Mucosa of stomach (tissue), 1 donor: ENCODE data around the gene DUOX2.

Experiments
- H3K27me3 ChIP-seq: one replicate; pipeline ENCODE4 v1.7.0; 2013; ENCODE audit warnings: mild to moderate bottlenecking, low read length; ENCODE audit not compliant: control insufficient read depth, insufficient read depth
- H3K36me3 ChIP-seq: one replicate; pipeline ENCODE4 v1.7.0; 2013; ENCODE audit warnings: low read length; ENCODE audit not compliant: control insufficient read depth, insufficient read depth
- H3K4me1 ChIP-seq: one replicate; pipeline ENCODE4 v1.7.0; 2013; ENCODE audit warnings: mild to moderate bottlenecking, low read length; ENCODE audit not compliant: control insufficient read depth, insufficient read depth
- H3K4me3 ChIP-seq: one replicate; pipeline ENCODE4 v1.7.0; 2013; ENCODE audit warnings: low read length
- H3K9ac ChIP-seq: one replicate; pipeline ENCODE4 v1.7.0; 2013; ENCODE audit warnings: mild to moderate bottlenecking, low read length, moderate library complexity
- H3K9me3 ChIP-seq: one replicate; pipeline ENCODE4 v1.7.0; 2013; ENCODE audit warnings: mild to moderate bottlenecking, low read length, moderate library complexity; ENCODE audit not compliant: control insufficient read depth
- donor health status: Pancreatic carcinoma.

Gene DUOX2

DNA sequence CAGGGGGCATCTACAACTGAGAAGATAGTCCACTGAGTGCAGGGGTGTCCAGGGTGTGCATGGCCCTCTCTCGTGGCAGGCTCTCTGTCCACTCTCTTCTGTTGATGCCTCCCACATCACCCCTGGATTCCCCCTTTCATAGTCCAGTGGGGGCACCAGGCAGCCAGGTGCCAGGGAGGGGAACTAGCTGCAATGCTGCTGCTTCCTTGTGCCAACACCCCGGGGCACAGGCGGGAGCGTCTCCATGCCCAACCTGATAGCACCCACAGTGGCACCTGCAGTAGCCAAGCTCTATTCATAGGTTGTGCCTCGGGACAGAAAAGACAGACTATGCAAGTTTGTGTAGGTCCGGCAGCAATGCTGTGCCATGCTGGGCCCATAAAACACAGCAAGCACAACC is 11.7 kb downstream of the DUOX2 start:
- Histone ChIP-seq H3K4me3 (no peak overlapping the region), H3K36me3 (no peaks in the 10 kb centered on the region)

DNA sequence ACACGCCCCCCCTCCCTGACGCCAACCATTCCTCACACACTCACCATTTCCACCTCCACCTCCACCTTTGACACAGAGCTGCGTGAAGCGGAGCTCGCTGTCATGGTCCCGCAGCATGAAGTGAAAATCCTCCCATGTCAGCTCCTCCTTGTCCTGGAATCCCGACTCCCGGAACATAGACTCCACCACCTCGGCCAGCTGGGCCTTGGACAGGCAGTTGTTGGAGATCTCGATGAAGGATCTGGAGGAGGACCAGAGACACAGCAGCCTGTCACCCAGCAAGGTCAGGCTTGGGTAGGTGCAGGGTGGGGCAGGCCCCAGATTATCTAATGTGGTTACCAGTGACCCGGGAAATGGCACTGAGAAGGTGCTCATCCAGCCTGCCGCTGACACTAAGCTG is 12.2 kb downstream of the DUOX2 start:
- Histone ChIP-seq H3K36me3 (no peaks in the 10 kb centered on the region), H3K4me3 (no peak overlapping the region), H3K9ac (no peak overlapping the region), H3K4me1 (peaks cover 40% of the 10 kb centered on the region), H3K27me3 (no peaks in the 10 kb centered on the region), H3K9me3 (no peaks in the 10 kb centered on the region)

More for the DNA sequence above, 11.7 kb downstream of the DUOX2 start:
- H3K4me1 ChIP-seq = peaks cover 35% of the 10 kb centered on the region
- peaks cover 4% of the 10 kb centered on the region for H3K27me3 ChIP-seq
- H3K9ac ChIP-seq = no peak overlapping the region
- H3K9me3 ChIP-seq = no peaks in the 10 kb centered on the region

DNA sequence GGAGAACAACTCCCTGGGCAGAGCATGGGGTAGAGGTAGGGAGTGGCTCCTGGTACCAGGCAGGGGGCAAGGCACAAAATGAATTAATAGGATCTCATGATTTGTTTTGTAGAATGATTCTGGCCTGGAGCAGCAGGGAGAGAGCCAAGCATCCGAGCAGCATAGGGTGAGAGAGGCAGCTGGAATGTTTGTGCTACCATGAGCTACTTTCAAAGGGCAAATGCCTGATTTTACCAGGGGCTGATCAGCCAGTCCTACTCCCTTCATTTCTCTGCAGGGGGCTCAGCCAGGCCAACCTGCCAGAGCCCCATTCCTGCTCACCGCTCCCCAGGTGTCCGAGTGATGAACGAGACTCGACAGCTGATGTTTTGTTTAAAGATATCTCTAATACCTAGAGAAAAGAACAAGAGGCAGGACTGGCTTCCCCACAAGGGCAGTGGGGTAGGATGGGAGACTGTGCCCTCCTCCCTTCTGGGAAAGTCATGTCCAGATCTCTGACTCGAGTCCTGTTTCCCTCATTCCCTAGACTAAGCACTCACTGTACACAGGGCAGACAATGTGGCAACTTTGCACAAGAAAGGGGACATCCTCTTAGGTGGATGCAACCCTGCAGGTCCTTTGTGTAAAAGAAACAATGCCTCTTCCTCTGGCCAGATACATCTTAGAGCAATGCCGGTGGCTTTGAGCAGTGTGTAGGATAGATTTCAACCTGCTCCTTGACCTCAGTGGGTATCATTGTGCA is 12.9 kb downstream of the DUOX2 start:
- H3K36me3 ChIP-seq = no peaks in the 10 kb centered on the region
- peaks cover 40% of the 10 kb centered on the region for H3K4me1 ChIP-seq
- no peaks in the 10 kb centered on the region for H3K9me3 ChIP-seq
- no peaks in the 10 kb centered on the region for H3K27me3 ChIP-seq
- H3K4me3 ChIP-seq = no peak overlapping the region
- no peak overlapping the region for H3K9ac ChIP-seq

DNA sequence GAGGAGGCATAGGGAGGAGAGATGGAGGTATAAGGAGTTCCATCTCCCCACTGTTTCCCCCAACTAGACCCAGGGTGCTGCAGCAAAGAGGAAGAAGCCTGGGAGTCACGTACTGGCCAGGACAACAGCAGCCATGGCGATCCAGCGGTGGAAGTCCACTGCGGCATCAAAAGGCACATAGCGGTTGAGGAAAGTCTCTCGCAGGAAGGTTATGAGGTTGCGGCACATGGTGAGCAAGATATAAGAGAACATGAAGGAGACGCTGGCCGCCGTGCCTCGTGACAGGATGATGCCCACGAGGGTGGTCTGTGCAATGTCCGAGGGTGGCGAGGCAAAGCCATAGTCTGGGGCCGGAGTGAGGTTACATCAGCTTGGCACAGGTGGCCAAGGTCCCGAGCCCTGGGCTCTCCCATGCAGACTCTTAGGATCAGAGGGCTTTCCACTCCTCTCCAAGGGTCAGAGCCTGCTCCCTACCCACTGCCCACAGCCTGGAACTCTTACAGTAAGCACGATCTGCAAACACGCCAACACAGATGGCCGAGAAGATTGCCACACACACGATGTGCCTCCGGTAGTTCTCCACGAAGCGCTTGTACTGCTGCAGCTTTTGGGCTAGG is 14.3 kb downstream of the DUOX2 start:
- no peaks in the 10 kb centered on the region for H3K27me3 ChIP-seq
- no peak overlapping the region for H3K4me3 ChIP-seq
- H3K4me1 ChIP-seq = peaks cover 30% of the 10 kb centered on the region
- no peaks in the 10 kb centered on the region for H3K36me3 ChIP-seq
- H3K9me3 ChIP-seq = no peaks in the 10 kb centered on the region
- H3K9ac ChIP-seq = no peak overlapping the region

DNA sequence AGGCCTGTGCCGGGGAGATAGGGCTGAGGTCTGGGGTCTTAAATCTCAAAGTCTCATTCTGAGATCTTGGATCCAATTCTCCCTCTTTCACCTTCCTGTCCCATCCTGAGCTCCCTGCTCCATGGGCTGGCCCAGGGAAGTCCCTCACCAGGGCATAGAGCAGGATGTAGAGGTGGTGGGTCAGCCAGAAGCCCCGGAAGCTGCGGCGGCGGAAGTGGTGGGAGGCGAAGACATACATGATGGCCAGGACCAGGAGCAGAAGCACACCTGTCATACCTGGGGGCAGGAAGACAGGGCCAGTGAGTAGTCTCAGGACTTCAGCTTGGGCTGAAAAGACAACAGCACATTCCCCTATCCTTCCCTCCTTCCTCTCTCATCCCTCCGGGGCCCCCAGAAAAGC is 16.5 kb downstream of the DUOX2 start:
- H3K36me3 ChIP-seq = no peaks in the 10 kb centered on the region
- no peaks in the 10 kb centered on the region for H3K9me3 ChIP-seq
- H3K4me1 ChIP-seq = peaks cover 19% of the 10 kb centered on the region
- no peak overlapping the region for H3K9ac ChIP-seq
- no peak overlapping the region for H3K4me3 ChIP-seq
- no peaks in the 10 kb centered on the region for H3K27me3 ChIP-seq

DNA sequence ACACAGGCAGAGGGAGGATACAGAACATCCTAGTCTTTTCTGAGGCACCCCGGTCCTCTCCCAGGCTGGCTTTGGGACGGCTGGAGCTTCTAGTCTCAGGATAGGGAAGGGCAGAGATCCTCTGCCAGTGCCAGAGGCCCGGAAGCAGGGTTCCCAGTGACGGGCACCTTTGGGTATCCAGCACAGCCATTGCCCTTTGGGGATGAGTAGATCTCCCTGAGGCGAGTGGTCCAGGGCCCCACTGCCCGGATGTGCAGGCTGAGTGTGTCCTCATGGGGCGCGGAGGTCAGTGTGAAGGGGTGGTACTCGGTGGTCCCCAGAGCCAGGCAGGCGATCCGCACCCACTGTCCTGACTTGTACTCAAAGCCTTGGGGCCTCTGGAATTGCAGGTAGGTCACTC is 18.3 kb downstream of the DUOX2 start:
- Histone ChIP-seq H3K27me3 (no peaks in the 10 kb centered on the region), H3K4me1 (peaks cover 15% of the 10 kb centered on the region), H3K36me3 (no peaks in the 10 kb centered on the region), H3K4me3 (no peak overlapping the region), H3K9me3 (no peaks in the 10 kb centered on the region), H3K9ac (no peak overlapping the region)

DNA sequence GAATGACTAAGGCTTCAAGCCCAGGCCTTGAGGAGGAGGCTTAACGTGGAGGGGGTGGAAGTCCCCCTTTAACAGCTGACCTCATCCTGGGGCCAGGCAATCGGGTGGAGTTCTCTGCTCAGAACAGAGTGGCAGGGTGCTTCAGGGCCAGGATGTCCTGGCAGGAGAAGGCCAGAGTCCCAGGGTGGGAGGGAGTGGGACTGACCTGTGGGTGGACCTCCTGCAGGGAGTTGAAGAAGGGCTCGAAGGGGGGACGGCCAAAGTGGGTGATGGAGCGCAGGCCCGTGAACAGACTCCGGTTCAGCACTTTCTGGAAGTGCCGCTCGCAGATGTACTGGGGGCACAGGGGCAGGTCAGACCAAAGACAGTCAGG is 19.6 kb downstream of the DUOX2 start:
- H3K27me3 ChIP-seq = no peaks in the 10 kb centered on the region
- H3K4me1 ChIP-seq = peaks cover 15% of the 10 kb centered on the region
- no peak overlapping the region for H3K9ac ChIP-seq
- no peak overlapping the region for H3K4me3 ChIP-seq
- H3K9me3 ChIP-seq = no peaks in the 10 kb centered on the region
- H3K36me3 ChIP-seq = no peaks in the 10 kb centered on the region

DNA sequence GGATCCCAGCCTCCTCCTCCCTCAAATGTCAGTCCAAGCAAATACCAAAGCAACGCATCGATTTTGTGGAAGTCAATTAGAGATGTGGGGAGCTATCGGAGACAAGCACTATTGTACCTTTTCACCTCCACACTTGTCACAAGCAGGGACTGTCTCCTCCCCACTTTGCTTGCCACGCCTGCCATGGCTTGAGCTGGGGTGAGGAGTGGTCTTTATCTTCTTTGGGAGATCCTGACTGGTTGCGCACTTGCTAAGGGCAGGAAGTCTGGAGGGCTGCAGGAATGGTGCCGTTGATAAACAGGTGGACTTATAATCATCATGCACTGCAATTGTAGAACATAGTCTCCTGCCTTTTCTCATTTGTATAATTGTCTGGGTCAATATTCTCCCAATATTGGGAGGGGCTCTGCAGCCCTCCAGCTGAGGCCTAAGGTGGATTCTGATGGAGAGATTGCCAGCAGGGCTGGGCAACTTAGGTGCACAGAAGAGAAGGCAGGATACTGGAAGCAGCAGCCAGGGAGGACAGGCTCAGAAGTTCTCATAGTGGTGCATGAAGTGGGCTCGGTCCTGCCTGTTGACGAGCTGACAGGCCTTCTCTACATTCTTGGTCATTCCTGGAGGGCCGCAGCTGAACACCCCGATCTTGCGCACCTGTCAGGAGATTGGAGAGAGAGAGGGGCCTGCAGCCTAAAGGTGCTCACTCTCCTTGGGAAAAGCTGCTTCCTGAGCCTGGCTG is 20.2 kb downstream of the DUOX2 start:
- Histone ChIP-seq H3K9me3 (no peaks in the 10 kb centered on the region), H3K4me1 (peaks cover 18% of the 10 kb centered on the region), H3K36me3 (no peaks in the 10 kb centered on the region), H3K9ac (no peak overlapping the region), H3K4me3 (no peak overlapping the region), H3K27me3 (peaks cover 3% of the 10 kb centered on the region)

DNA sequence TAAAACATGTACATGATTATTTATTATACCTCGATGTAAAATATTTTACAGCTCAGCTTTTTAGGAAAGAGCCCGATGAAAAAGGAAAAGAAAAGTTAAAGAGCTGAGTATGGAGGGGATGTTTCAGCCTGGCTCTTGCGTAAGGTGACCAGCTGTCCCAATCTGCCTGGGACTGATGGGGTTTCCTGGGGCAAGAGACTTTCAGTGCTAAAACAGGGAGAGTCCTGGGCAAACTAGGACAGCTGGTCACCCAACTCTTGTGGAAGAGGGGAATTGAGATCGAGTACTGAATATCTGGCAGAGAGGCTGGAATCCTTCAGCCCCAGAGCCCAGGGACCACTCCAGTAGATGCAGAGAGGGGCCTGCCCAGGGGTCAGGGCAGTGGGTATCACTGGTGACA is 21.0 kb downstream of the DUOX2 start:
- Histone ChIP-seq H3K4me1 (peaks cover 17% of the 10 kb centered on the region), H3K27me3 (peaks cover 3% of the 10 kb centered on the region), H3K9ac (no peak overlapping the region), H3K9me3 (no peaks in the 10 kb centered on the region), H3K36me3 (no peaks in the 10 kb centered on the region), H3K4me3 (no peak overlapping the region)

DNA sequence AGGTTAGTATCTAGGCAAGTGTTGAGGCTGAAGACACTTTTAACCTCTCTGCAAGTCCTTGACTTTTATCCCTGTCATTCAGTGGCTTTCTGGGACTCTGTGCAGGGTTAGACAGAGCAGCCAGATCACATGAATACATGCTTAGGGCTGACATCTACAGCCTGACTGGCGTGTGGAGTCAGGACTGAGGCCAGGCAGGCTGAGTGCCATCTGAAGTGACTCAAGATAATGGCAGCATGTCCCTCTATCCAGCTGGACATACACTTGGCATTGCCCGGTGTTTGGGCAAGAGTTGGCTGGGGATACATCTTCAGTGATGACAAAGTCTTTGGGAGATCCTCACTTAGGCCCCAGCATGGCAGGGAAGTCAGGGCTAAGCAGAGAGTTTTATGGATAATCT is 22.4 kb downstream of the DUOX2 start:
- peaks cover 11% of the 10 kb centered on the region for H3K27me3 ChIP-seq
- H3K9me3 ChIP-seq = no peaks in the 10 kb centered on the region
- H3K36me3 ChIP-seq = no peaks in the 10 kb centered on the region
- peaks cover 12% of the 10 kb centered on the region for H3K4me1 ChIP-seq
- H3K9ac ChIP-seq = no peak overlapping the region
- no peak overlapping the region for H3K4me3 ChIP-seq

DNA sequence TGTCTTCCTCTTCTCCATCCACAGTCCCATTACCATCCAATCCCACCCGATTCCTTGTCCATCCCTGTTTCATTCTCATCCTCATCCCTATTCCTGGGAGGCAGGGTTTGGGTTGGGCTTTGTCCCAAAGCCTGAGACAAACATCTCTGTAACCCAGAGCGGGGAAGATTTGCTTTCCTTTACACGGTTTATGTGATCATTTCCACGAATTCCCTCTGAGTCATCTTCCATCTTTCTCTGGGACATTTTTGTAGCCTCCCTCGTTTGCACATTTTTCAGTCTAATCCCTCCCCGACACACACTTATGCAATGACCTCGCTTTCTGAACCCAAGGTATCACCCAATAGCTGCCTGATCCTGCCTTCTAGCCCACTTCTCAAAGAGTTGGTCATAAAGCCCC is 22.8 kb downstream of the DUOX2 start:
- Histone ChIP-seq H3K36me3 (no peaks in the 10 kb centered on the region), H3K27me3 (peaks cover 11% of the 10 kb centered on the region), H3K9ac (no peak overlapping the region), H3K4me3 (no peak overlapping the region), H3K9me3 (no peaks in the 10 kb centered on the region), H3K4me1 (peaks cover 12% of the 10 kb centered on the region)

DNA sequence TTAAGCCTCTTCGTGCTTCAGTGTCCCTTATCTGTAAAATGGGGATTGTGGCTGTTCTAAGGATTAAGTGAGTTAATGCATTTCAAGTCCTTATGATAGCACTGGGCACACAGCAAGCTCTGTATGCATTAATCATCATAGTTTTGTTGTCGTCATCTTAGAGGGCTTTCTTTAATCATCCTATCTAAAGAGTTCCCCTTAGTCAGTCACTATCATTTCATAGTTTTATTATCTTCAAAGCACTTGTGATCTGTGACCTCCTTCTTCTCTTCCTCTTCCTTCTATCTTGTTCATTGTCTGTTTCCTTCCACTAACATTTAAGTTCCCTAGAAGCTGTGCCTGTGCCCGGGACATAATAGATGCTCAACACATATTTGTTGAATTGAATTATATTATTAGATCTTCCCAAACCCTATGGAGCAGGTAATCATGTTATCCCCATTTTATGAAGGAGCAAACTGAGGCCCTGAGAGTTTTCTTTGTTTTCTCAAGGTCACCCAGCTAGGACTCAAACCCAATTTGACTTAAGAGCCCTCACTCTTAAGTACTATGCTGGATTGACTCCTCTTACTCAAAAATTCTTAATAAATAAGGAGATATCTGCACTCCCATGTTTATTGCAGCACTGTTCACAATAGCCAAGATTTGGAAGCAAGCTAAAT is 24.1 kb downstream of the DUOX2 start:
- no peak overlapping the region for H3K9ac ChIP-seq
- H3K9me3 ChIP-seq = no peaks in the 10 kb centered on the region
- peaks cover 18% of the 10 kb centered on the region for H3K4me1 ChIP-seq
- H3K36me3 ChIP-seq = no peaks in the 10 kb centered on the region
- H3K4me3 ChIP-seq = no peak overlapping the region
- H3K27me3 ChIP-seq = peaks cover 11% of the 10 kb centered on the region
